IPS-NIHi7 (cell line): Measurements from ENCODE around the gene HTD2.

Source experiments
- DNase-seq: peaks from one replicate; pipeline ENCODE4 v3.0.0; 2012; ENCODE audit warnings: mixed read lengths; ENCODE audit errors: extremely low spot score

Gene HTD2

GRCh38 chr3:58292866-58293265, 13.5 kb upstream of the HTD2 start:
- no peak for DNase-seq

DNA sequence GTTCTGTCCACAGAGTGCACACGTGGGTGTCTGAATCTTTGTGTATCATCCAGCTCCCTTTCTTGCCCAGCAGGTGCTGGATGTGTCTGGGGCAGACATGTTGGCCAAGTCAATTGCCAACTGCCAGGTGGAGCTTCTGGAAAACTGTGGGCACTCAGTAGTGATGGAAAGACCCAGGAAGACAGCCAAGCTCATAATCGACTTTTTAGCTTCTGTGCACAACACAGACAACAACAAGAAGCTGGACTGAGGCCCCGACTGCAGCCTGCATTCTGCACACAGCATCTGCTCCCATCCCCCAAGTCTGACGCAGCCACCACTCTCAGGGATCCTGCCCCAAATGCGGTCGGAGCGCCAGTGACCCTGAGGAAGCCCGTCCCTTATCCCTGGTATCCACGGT, 12.8 kb upstream of the HTD2 start:
- DNase-seq, result no peak

DNA sequence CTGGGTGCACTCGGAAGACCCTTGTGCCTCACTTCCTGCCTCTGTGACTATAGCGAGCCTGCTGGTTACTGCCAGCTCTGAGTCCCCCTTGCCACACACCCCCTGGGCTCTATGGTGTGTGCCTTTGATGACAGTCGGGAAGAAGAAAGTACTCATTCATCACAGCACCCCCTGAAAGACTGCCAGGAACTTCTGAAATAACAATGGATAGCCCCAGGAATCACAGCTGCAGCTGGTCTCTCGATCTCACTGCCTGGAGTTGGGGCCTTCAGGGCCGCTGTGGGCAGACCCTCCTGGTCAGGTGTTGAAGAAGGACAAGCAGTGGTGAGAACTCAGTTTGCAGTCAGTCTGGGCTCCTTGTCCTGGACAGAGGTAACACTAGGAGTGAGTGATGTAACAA, 10.1 kb upstream of the HTD2 start:
- no peak for DNase-seq

DNA sequence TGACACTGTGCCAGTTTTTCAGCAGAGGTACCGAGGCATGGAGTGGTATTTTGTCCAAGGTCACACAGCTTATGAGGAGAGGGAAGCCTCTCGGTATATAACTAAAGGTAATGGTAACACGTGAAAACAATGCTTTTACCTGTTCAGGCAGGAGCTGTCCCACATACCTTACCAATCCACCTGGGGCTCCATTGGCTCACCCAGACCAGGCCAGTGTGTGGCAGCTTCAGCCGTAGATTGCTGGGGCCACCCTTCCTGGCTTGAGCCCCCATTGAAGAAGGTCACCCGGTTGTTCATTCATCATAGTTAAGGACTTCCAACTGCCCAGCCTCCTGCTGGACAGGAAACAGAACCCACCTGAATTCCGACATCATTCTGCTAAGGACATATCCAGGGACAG, 9.5 kb upstream of the HTD2 start:
- no peak for DNase-seq

- DNase-seq, result no peak
These were observed 8.1 kb upstream of the HTD2 start for GRCh38 chr3:58298190-58298589.

DNA sequence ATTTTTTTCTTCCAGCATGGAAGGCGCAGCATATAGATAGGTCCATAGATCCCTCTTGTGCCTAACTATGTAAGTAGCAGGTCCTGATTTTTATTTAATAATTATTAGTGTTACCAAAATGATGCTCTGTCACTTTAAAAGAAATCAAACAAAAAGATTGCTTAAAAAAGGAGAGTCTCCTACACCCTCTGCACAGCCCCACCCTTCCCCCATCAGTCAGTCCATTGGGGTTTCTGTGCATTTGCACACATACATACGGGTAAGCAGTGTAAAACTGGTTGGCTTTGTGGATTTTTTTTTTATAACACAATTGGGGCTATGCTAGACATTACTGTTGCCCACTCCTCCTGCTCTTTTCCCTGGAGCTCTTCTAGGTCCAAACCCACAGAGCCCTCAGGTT, 7.2 kb upstream of the HTD2 start:
- DNase-seq, result no peak

DNA sequence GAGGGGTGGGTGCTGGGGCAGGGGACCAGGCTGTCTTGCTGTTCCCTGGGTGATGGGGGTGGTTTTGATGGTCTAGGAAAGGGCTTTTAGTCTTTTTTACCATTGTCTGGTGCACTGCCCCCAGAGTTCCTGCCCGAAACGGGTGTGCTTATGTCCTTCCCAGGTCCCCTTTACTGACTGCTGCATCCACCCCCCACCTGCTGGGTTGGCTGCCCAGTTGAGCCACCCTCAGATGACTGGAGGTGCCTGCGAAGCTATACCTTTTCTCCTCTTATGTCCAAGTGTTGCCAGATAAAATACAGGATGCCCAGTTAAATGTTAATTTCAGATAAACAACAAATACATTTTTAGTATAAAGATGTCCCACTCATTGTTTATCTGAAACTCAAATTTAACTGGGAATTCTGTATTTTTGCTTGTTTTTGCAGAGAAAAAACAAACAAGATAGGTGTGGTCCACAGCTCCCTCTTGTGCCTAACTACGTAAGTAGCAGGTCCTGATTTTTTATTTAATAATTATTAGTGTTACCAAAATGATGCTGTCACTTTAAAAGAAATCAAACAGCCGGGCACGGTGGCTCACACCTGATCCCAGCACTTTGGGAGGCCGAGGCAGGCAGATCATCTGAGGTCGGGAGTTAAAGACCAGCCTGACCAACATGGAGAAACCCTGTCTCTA, 6.3 kb upstream of the HTD2 start:
- DNase-seq, result no peak

GRCh38 chr3:58307639-58308215, 1.4 kb downstream of the HTD2 start:
- no peak for DNase-seq

GRCh38 chr3:58308728-58309127, 2.4 kb downstream of the HTD2 start:
- no peak for DNase-seq

GRCh38 chr3:58317811-58318210, 11.5 kb downstream of the HTD2 start:
- DNase-seq, result no peak

DNA sequence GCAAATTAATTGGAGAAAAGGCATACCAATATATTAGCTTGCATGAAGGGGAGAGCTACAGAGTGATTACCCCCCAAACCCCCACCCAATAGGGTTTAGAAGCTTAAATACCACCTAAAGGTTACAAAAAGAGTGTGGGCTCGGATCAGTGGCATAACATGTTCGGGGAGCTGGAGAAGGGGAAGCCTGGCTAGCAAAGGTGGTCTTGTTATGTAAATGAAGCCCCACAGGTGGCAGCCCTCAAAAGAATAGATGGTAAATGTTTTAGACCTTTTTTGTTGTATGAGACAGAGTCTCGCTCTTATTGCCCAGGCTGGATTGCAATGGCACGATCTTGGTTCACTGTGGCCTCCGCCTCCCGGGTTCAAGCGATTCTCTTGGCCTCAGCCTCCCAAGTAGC, 15.5 kb downstream of the HTD2 start:
- DNase-seq, result no peak

DNA sequence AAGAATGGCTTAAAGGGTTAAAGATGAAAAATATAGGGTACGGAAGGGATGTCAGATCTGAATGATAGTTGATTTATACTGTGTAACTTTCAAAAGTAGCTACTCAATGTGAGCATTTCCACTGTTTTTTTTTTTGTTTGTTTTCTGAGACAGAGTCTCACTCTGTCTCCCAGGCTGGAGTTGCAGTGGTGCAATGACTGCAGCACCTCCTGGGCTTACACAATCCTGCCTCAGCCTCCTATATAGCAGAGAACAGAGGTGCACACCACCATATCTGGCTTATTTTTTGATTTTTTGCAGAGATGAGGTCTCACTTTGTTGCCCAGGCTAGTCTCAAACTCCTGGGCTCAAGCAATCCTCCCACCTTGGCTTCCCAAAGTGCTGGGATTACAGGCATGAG, 16.5 kb downstream of the HTD2 start:
- no peak for DNase-seq

DNA sequence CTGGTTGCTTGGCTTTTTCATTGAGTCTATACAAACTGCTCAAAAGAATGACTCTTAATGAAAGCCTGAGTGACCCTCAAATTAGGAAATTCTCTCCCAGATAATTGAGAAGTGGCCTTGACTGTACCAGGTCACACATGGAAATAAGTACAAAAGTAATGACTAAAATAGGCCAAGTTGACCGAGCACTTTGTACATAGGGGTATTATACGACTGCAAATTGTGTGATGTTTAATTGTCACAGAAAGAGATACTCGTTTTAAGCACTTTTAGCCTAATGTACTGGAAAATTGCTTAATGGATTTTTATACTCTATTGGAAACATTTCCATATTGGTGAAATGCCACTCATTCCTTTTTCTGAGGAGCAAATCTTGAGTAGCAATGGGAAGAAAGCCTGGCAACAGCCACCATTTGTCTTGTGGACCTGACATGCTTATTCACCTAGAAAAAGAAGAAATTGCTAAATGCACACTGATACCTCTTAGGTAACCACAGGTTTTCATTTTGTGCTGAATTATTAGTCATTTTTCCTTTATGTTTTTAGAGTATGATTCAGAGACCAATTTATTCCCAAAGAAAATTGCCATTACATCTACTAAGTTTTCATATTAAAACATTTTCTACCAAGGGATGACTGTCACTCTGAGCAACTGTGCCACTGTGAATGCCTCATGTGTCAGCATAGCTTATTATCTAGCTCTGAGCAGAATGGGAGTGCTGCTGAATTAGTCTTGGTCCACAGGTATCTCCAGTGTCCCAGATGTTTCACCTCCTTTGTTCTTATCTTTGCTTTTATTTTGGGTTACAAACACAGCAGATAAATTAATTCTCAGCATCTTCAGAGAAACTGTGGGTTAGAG, 17.4 kb downstream of the HTD2 start:
- no peak for DNase-seq

DNA sequence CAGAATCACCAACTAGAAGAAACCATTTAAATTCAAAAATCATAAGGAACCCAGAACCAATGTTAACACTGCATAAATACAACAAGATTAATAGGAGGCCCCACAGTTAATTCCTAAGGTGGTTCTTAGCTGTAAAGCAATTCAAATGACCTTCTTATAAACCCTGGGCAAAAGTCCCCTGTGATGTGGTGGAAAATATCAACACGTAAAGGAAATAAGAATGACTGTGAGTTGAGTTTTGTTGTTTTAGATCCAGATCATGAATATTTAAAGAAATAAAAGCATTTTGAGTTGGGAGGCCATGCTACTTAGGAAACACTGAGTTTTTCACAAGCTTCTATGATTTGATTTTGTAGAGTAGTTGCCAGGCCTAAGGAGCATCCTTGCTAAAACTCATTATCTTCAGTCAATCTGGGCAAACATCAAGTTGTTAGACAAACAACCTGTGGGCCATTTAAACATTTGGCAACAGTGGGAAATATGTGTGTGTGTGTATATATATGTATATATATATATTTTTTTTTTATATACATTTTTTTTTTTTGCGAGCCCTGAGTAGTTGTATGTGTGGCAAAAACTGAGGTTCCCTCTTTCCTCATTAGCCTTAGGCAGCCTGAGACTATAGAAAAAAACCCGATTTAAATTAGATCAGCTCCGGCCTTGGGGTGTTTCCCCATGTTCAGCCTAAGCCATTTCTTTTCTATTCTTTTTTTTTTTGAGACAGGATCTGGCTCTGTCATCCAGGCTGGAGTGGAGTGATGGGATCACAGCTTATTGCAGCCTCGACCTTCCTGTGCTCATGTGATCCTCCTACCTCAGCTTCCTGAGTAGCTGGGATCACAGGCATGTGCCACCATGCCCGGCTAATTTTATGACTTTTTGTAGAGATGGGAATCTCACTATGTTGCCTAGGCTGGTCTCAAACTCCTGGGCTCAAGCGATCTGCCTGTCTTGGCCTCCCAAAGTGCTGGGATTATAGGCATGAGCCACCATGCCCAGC, 18.4 kb downstream of the HTD2 start:
- DNase-seq, result no peak

GRCh38 chr3:58325525-58325992, 19.2 kb downstream of the HTD2 start:
- DNase-seq, result no peak

GRCh38 chr3:58326267-58326900, 20.1 kb downstream of the HTD2 start:
- DNase-seq, result no peak

DNA sequence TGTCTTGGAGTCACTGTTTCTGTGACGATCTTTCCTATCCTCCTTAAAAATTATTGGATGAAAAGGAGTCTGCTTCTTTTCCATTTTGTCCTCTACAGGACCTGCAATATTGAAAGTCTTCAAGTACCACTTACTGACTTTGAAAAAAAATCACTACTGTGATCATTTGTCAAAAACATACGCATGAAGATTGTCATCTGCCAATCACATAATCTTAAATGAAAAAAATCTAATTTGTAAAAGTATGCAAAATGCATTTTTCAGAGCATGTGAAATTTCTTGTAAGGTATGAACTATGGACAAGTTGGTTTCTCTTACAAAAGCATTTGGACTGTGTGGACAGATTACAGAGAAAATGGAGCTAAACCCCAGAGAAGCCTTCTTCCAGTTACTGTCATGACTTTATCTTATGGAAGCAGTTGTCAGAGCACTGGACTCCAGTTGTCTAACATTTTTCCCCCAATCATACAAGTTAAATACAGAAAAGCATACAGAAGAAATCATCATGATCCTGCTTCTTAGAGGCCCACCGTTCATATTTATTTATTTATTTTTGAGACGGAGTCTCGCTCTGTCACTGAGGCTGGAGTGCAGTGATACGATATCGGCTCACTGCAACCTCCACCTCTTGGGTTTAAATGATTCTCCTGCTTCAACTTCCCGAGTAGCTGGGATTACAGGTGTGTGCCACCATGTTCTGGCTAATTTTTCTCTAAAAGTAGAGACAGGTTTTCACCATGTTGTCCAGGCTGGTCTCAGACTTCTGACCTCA, 23.0 kb downstream of the HTD2 start:
- DNase-seq, result no peak

GRCh38 chr3:58329922-58330413, 23.6 kb downstream of the HTD2 start:
- no peak for DNase-seq

DNA sequence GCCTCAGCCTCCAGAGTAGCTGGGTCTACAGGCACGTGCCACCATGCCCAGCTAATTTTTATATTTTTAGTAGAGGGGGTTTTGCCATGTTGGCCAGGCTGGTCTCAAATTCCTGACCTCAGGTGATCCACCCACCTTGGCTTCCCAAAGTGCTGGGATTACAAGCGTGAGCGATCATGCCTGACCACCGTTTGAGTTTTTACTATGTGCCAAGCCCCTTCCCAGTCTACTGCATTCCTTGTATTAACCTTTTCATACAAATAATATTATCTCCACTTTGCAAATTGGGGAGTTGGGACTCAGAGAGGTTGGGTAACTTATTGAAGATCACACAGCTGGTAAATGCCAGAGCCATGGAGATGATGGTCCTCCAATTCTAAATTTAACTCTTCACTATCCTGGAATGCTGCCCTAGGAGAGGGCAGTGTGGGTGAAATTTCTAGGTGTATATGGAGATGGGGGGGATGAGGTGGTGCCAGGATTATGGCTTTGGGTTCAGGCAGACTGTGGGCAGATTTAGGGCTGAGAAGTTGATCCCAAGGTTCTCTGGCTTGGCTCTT, 25.4 kb downstream of the HTD2 start:
- DNase-seq, result no peak
